K562 (cell line): ENCODE measurements around the gene OR4D9. TPM values are rescaled to one million over a fixed set of nuclear protein-coding genes. Genes with fewer than 3 reads are reported as not detected.

Experiments used
- EGR1 ChIP-seq: fragments of 450-650 bp; conservative IDR thresholded peaks from 2 replicates; pipeline ENCODE4 v1.6.1; 2017; ENCODE audit warnings: mild to moderate bottlenecking
- EHMT2 ChIP-seq: fragments of 450-650 bp; IDR thresholded peaks from 2 replicates; pipeline ENCODE4 v1.6.1; 2018; ENCODE audit warnings: antibody characterized with exemption
- ELF1 ChIP-seq: fragments of 200-800 bp; sonication (Bioruptor generic); IDR thresholded peaks from 2 replicates; pipeline ENCODE4 v1.6.1; 2016; ENCODE audit warnings: missing genetic modification characterization, missing compliant biosample characterization
- ELF4 ChIP-seq: fragments of 450-650 bp; formaldehyde crosslinking; IDR thresholded peaks from 2 replicates; pipeline ENCODE4 v1.4.0; 2022; ENCODE audit warnings: missing genetic modification characterization
- EWSR1 ChIP-seq: fragments of 450-650 bp; IDR thresholded peaks from 2 replicates; pipeline ENCODE4 v1.6.1; 2018; ENCODE audit warnings: borderline replicate concordance, mild to moderate bottlenecking, low read depth, moderate library complexity; ENCODE audit not compliant: partially characterized antibody
- FIP1L1 ChIP-seq: fragments of 200-400 bp; formaldehyde crosslinking; IDR thresholded peaks from 2 replicates; pipeline ENCODE4 v1.6.1; 2018; ENCODE audit warnings: mild to moderate bottlenecking, low read depth, low read length; ENCODE audit not compliant: poor library complexity, severe bottlenecking
- MTF1 ChIP-seq: fragments of 250-450 bp; sonication (Bioruptor Pico); IDR thresholded peaks from 2 replicates; pipeline ENCODE4 v1.9.0; 2021; ENCODE audit warnings: moderate library complexity, mild to moderate bottlenecking, inconsistent platforms, borderline replicate concordance
- MYC ChIP-seq, 2 experiments: fragments of 250-450 bp in 1 of 2; sonication (Bioruptor Pico) in 1 of 2; IDR thresholded peaks; 2 replicates each; pipeline versions ENCODE4 v1.5.1 to v1.6.1; 2012 to 2021; ENCODE audit warnings: low read depth in 2 of 2, borderline replicate concordance in 1 of 2, improper control_type of control experiment in 1 of 2, low read length in 1 of 2, mild to moderate bottlenecking in 1 of 2, moderate library complexity in 1 of 2
- NFE2 ChIP-seq: IDR thresholded peaks from 2 replicates; pipeline ENCODE4 v1.6.1; 2014; ENCODE audit warnings: antibody characterized with exemption, low read depth
- NFIC ChIP-seq: fragments of 450-650 bp; IDR thresholded peaks from 2 replicates; pipeline ENCODE4 v1.6.1; 2017; ENCODE audit warnings: mild to moderate bottlenecking, inconsistent platforms
- PCBP1 ChIP-seq: fragments of 200-400 bp; formaldehyde crosslinking; IDR thresholded peaks from 2 replicates; pipeline ENCODE4 v1.6.1; 2018; ENCODE audit warnings: mild to moderate bottlenecking, low read depth, low read length; ENCODE audit not compliant: poor library complexity, severe bottlenecking
- RBM22 ChIP-seq: fragments of 200-400 bp; formaldehyde crosslinking; IDR thresholded peaks from 2 replicates; pipeline ENCODE4 v1.6.1; 2018; ENCODE audit warnings: low read length, low read depth; ENCODE audit not compliant: poor library complexity, severe bottlenecking
- SAFB ChIP-seq: fragments of 200-400 bp; formaldehyde crosslinking; IDR thresholded peaks from 2 replicates; pipeline ENCODE4 v1.6.1; 2017; ENCODE audit warnings: low read depth, low read length, borderline replicate concordance
- SIX5 ChIP-seq, 2 experiments: IDR thresholded peaks; 2 replicates each; pipeline ENCODE4 v1.6.1; 2011; ENCODE audit warnings: low read length in 2 of 2, borderline replicate concordance in 1 of 2, low read depth in 1 of 2, mild to moderate bottlenecking in 1 of 2, moderate library complexity in 1 of 2; ENCODE audit not compliant: insufficient read depth in 1 of 2
- SNRNP70 ChIP-seq: fragments of 200-400 bp; formaldehyde crosslinking; optimal IDR thresholded peaks from 2 replicates; pipeline ENCODE3; 2017; ENCODE audit warnings: low read depth, low read length
- ZBTB7A ChIP-seq: IDR thresholded peaks from 2 replicates; pipeline ENCODE4 v1.6.1; 2011; ENCODE audit warnings: low read depth, mild to moderate bottlenecking, low read length, moderate library complexity, borderline replicate concordance; ENCODE audit not compliant: control insufficient read depth
- ZNF212 ChIP-seq: fragments of 450-650 bp; formaldehyde crosslinking; IDR thresholded peaks from 2 replicates; pipeline ENCODE4 v1.4.0; 2020; ENCODE audit warnings: mild to moderate bottlenecking
- ZNF764 ChIP-seq: fragments of 250-450 bp; sonication (Bioruptor Pico); IDR thresholded peaks from 2 replicates; pipeline ENCODE4 v1.4.0; 2020; ENCODE audit warnings: low read depth, mild to moderate bottlenecking, moderate library complexity
- polyA plus RNA-seq, 8 experiments: library from polyadenylated mRNA; depleted of rRNA in 4 of 8; stranded (reverse) in 5 of 8; unstranded in 3 of 8; fragments of >200 nt; fragmentation: Nextera tagmentation in 2 of 8; fragmentation: Illumina TruSeq in 1 of 8; extraction: Ambion mirVana in 2 of 8; extraction: Trizol in 1 of 8; gene quantifications; 2 replicates each; pipeline versions ENCODE4 v1.2.1 to v1.2.3, GENCODE V29; 2011 to 2014; ENCODE audit warnings: inconsistent platforms in 1 of 8, missing spikeins in 1 of 8
- total RNA-seq, 7 experiments: library from RNA; depleted of rRNA in 6 of 7; stranded (reverse); fragments of >200 nt in 6 of 7; fragmentation: Illumina TruSeq in 2 of 7; extraction: Trizol in 2 of 7; gene quantifications; 2 replicates each; pipeline versions ENCODE4 v1.2.1 to v1.2.3, GENCODE V29; 2011 to 2021; ENCODE audit warnings: low replicate concordance in 1 of 7
- TF ChIP-seq, protein P1 (sequence below): IDR thresholded peaks from 3 replicates; pipeline ENCODE4 v1.6.1; 2011; ENCODE audit warnings: borderline replicate concordance, mild to moderate bottlenecking, moderate library complexity; ENCODE audit not compliant: insufficient read length; ENCODE audit errors: extremely low read depth
- TF ChIP-seq, protein P2 (sequence below): fragments of 250-450 bp; sonication (Bioruptor Pico); IDR thresholded peaks from 2 replicates; pipeline ENCODE4 v1.9.0; 2021; ENCODE audit warnings: mild to moderate bottlenecking
- TF ChIP-seq, protein P3 (sequence below): fragments of 250-450 bp; sonication (Bioruptor Pico); IDR thresholded peaks from 2 replicates; pipeline ENCODE4 v1.8.0; 2022; ENCODE audit warnings: inconsistent platforms

The OR4D9 gene
- total and polyA plus RNA-seq, 9 of the 15 experiments (the other 6 are each of a cell fraction or from before 2014, with no cell fraction given) = not detected

DNA sequence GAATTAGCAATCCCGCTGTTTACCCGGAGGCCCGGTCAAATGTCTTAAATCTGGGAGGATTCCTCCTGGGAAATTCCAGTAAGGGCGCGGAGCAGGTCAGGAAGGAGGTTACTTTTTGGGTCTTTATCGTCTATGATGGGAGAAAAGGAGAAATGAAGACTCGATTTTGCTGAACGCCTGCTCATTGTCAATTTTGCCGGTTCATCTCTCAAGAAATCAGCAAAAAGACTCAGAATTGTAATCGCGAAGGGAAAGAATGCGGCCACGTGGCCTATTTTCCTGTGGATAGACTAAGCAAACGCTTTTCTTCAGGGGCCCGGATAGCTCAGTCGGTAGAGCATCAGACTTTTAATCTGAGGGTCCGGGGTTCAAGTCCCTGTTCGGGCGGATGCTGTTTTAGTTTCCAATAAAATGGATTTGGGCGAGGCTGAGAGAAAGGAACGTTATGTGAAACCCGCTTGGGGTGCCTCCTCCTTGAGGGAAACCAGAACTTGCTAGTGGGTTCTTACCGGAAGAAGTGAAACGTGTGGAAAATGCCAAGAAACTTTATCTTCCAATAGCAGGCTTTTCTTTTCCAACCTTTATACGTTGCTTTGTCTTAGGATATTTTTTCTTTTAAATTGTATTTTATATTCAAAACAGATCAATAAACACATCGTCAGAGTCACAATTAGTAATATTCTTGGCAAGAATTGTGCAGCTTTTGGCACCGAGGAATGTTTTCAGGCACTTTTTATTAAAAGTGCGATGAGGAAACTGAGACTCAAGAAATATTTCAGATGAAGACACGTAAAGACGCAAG is 45.0 kb downstream of the OR4D9 start (continued):
- no peak for TF ChIP-seq EHMT2
- no peak for TF ChIP-seq NFE2
- TF ChIP-seq SIX5 (IDR thresholded peaks at IDR 0.05; ENCODE audit: borderline replicate concordance in 1 of 2, insufficient read depth in 1 of 2, low read depth in 1 of 2, low read length in 2 of 2) = no peak
- TF ChIP-seq SNRNP70 = no peak
- TF ChIP-seq ZNF764 (CRISPR knock-in tag) = peak; percentile 79
- TF ChIP-seq ELF4 (CRISPR knock-in tag) = no peak
- TF ChIP-seq, protein P1, sequence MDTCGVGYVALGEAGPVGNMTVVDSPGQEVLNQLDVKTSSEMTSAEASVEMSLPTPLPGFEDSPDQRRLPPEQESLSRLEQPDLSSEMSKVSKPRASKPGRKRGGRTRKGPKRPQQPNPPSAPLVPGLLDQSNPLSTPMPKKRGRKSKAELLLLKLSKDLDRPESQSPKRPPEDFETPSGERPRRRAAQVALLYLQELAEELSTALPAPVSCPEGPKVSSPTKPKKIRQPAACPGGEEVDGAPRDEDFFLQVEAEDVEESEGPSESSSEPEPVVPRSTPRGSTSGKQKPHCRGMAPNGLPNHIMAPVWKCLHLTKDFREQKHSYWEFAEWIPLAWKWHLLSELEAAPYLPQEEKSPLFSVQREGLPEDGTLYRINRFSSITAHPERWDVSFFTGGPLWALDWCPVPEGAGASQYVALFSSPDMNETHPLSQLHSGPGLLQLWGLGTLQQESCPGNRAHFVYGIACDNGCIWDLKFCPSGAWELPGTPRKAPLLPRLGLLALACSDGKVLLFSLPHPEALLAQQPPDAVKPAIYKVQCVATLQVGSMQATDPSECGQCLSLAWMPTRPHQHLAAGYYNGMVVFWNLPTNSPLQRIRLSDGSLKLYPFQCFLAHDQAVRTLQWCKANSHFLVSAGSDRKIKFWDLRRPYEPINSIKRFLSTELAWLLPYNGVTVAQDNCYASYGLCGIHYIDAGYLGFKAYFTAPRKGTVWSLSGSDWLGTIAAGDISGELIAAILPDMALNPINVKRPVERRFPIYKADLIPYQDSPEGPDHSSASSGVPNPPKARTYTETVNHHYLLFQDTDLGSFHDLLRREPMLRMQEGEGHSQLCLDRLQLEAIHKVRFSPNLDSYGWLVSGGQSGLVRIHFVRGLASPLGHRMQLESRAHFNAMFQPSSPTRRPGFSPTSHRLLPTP = peak; percentile 88
- no peak for TF ChIP-seq PCBP1
- peak; percentile 54; the same call in 1 of the 2 replicates for TF ChIP-seq ELF1
- no peak for TF ChIP-seq ZNF212 (CRISPR knock-in tag)
- TF ChIP-seq RBM22 = no peak
- TF ChIP-seq MTF1 (CRISPR knock-in tag) = no peak
- TF ChIP-seq, protein P2, sequence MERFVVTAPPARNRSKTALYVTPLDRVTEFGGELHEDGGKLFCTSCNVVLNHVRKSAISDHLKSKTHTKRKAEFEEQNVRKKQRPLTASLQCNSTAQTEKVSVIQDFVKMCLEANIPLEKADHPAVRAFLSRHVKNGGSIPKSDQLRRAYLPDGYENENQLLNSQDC (CRISPR knock-in tag) = 0 out of 2 replicates have a peak, but pooled peaks have one; percentile 47
- TF ChIP-seq, protein P3, sequence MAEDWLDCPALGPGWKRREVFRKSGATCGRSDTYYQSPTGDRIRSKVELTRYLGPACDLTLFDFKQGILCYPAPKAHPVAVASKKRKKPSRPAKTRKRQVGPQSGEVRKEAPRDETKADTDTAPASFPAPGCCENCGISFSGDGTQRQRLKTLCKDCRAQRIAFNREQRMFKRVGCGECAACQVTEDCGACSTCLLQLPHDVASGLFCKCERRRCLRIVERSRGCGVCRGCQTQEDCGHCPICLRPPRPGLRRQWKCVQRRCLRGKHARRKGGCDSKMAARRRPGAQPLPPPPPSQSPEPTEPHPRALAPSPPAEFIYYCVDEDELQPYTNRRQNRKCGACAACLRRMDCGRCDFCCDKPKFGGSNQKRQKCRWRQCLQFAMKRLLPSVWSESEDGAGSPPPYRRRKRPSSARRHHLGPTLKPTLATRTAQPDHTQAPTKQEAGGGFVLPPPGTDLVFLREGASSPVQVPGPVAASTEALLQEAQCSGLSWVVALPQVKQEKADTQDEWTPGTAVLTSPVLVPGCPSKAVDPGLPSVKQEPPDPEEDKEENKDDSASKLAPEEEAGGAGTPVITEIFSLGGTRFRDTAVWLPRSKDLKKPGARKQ = no peak
- no peak for TF ChIP-seq SAFB
- no peak for TF ChIP-seq EWSR1
- TF ChIP-seq MYC (IDR thresholded peaks at IDR 0.05; ENCODE audit: low read depth, low read length) = peak; percentile 96
- TF ChIP-seq MYC (CRISPR knock-in tag; IDR thresholded peaks at IDR 0.05; ENCODE audit: borderline replicate concordance, low read depth) = no peak
- TF ChIP-seq EGR1 = no peak
- TF ChIP-seq FIP1L1 = no peak
- TF ChIP-seq ZBTB7A = 0 out of 2 replicates have a peak, but pooled peaks have one; percentile 32
- TF ChIP-seq NFIC = peak; percentile 77; the same call in 1 of the 2 replicates
